Endothelial cell of umbilical vein (primary cell): ENCODE data around the gene CDCA5. TPM values are rescaled to one million over a fixed set of nuclear protein-coding genes. Genes with fewer than 3 reads are reported as not detected.

ENCODE experiments used
- BruUV-seq: library from RNA; stranded (reverse); fragments of 400-500 nt; replicated peaks from 2 replicates; lab custom pipeline; 2021; lab: Mats Ljungman, UMichigan
- CTCF ChIA-PET: fragments of 300-600, 350-600 bp; sonication (Branson Sonifier 250); formaldehyde crosslinking; loops from one replicate; lab custom pipeline; 2021; ENCODE audit warnings: antibody characterized with exemption, inconsistent platforms; lab: Charles Lee
- POLR2A ChIA-PET: fragments of 300-600, 350-600 bp; sonication (Branson Sonifier 250); formaldehyde crosslinking; loops from one replicate; lab custom pipeline; 2021; ENCODE audit warnings: antibody characterized with exemption, inconsistent platforms; lab: Charles Lee
- DNase-seq: peaks from one replicate; pipeline ENCODE4 v3.0.0-alpha.2; 2011; ENCODE audit warnings: low read depth, low spot score
- FAIRE-seq: peaks from 2 replicates; lab custom pipeline; 2011; peaks lifted over from hg19 to GRCh38; lab: Jason Lieb, UNC
- H2AFZ ChIP-seq: 2 replicates; pipeline ENCODE4 v1.6.0; 2012; ENCODE audit warnings: low read depth, low read length, control low read depth, inconsistent platforms
- H3K27ac ChIP-seq: 2 replicates; pipeline ENCODE4 v1.5.1; 2011; ENCODE audit warnings: low read depth, mild to moderate bottlenecking, control low read depth, low read length, moderate library complexity; ENCODE audit not compliant: insufficient read depth
- H3K27me3 ChIP-seq, 2 experiments: 2 replicates each; pipeline versions ENCODE4 v1.6.0 to v1.6.1; 2011; ENCODE audit warnings: low read length in 2 of 2, mixed read lengths in 1 of 2; ENCODE audit not compliant: control insufficient read depth in 2 of 2, insufficient read depth in 2 of 2
- H3K36me3 ChIP-seq, 2 experiments: 2 replicates in 1 of 2; 3 replicates in 1 of 2; pipeline ENCODE4 v1.5.1; 2011; ENCODE audit warnings: low read length in 2 of 2, mild to moderate bottlenecking in 1 of 2, moderate library complexity in 1 of 2; ENCODE audit not compliant: control insufficient read depth in 2 of 2, insufficient read depth in 2 of 2; ENCODE audit errors: extremely low read depth in 1 of 2
- H3K4me1 ChIP-seq: 3 replicates; pipeline ENCODE4 v1.5.1; 2011; ENCODE audit warnings: mild to moderate bottlenecking, low read length; ENCODE audit not compliant: control insufficient read depth, insufficient read depth; ENCODE audit errors: extremely low read depth
- H3K4me2 ChIP-seq: 2 replicates; pipeline ENCODE4 v1.6.1; 2011; ENCODE audit warnings: low read length, control low read depth, mixed read lengths; ENCODE audit not compliant: insufficient read depth
- H3K4me3 ChIP-seq, 3 experiments: fragments of 200-600 bp in 1 of 3; sonication (generic), shearing (Covaris generic) in 1 of 3; replicated peaks in 1 of 3; 2 replicates each; pipeline ENCODE4 v1.5.1; 2011 to 2016; ENCODE audit warnings: control low read depth in 3 of 3, low read length in 3 of 3, mild to moderate bottlenecking in 2 of 3, inconsistent platforms in 1 of 3, low read depth in 1 of 3, moderate library complexity in 1 of 3; ENCODE audit not compliant: insufficient read depth in 1 of 3
- H3K79me2 ChIP-seq: 2 replicates; pipeline ENCODE4 v1.6.0; 2012; ENCODE audit warnings: low read length, inconsistent platforms; ENCODE audit not compliant: control insufficient read depth, insufficient read depth
- H3K9ac ChIP-seq: replicated peaks from 2 replicates; pipeline ENCODE3; 2011; ENCODE audit warnings: low read length, control low read depth; ENCODE audit not compliant: insufficient read depth; ENCODE audit errors: extremely low read depth
- H3K9me1 ChIP-seq: replicated peaks from 3 replicates; pipeline ENCODE4 v1.6.0; 2011; ENCODE audit warnings: mild to moderate bottlenecking, low read length; ENCODE audit not compliant: control insufficient read depth, insufficient read depth; ENCODE audit errors: extremely low read depth
- H3K9me3 ChIP-seq: replicated peaks from 2 replicates; pipeline ENCODE4 v1.5.1; 2012; ENCODE audit warnings: low read length, inconsistent platforms; ENCODE audit not compliant: control insufficient read depth, insufficient read depth
- H4K20me1 ChIP-seq: replicated peaks from 2 replicates; pipeline ENCODE3; 2011; ENCODE audit warnings: mild to moderate bottlenecking, low read length; ENCODE audit not compliant: control insufficient read depth, insufficient read depth; ENCODE audit errors: extremely low read depth
- EZH2 ChIP-seq: IDR thresholded peaks from 2 replicates; pipeline ENCODE4 v1.6.1; 2012; ENCODE audit warnings: borderline replicate concordance, low read depth, mild to moderate bottlenecking, moderate library complexity, low read length, inconsistent platforms; ENCODE audit not compliant: severe bottlenecking
- FOS ChIP-seq: IDR thresholded peaks from 2 replicates; pipeline ENCODE4 v1.6.1; 2011; ENCODE audit warnings: mild to moderate bottlenecking, low read length, moderate library complexity, borderline replicate concordance; ENCODE audit not compliant: insufficient read depth
- GATA2 ChIP-seq: IDR thresholded peaks from 2 replicates; pipeline ENCODE4 v1.7.0; 2011; ENCODE audit warnings: low read depth, mild to moderate bottlenecking, moderate library complexity, mixed read lengths, low read length; ENCODE audit not compliant: insufficient read length, insufficient read depth
- JUN ChIP-seq: IDR thresholded peaks from 2 replicates; pipeline ENCODE4 v1.6.1; 2011; ENCODE audit warnings: borderline replicate concordance, low read depth; ENCODE audit not compliant: insufficient read length, insufficient read depth
- MAX ChIP-seq: IDR thresholded peaks from 2 replicates; pipeline ENCODE4 v1.6.1; 2011; ENCODE audit not compliant: insufficient read depth, insufficient read length
- MYC ChIP-seq: IDR thresholded peaks from one replicate; pipeline ENCODE4 v1.6.1; 2011; ENCODE audit warnings: mild to moderate bottlenecking, low read depth, low read length
- POLR2A ChIP-seq: IDR thresholded peaks from 2 replicates; pipeline ENCODE4 v1.6.1; 2012; ENCODE audit warnings: low read depth, mild to moderate bottlenecking, control low read depth, low read length
- POLR2AphosphoS5 ChIP-seq: IDR thresholded peaks from 2 replicates; pipeline ENCODE4 v1.6.1; 2012; ENCODE audit warnings: low read depth, mild to moderate bottlenecking, control low read depth, low read length, moderate library complexity; ENCODE audit not compliant: insufficient read depth
- dilution Hi-C: fragments of 300-500 bp; cut with MboI; formaldehyde crosslinking; loops from one replicate; pipeline ENCODE4 v1.15.0; 2019; ENCODE audit warnings: low sequenced_read_pairs; ENCODE audit not compliant: extremely low pct_ligation_motif_present
- intact Hi-C: fragments of 100-400 bp; cut with micrococcal nuclease; formaldehyde crosslinking; loops from one replicate; pipeline ENCODE4 v1.10.0; 2022
- polyA plus RNA-seq, 4 experiments: library from polyadenylated mRNA; depleted of rRNA in 3 of 4; stranded (reverse) in 3 of 4; unstranded in 1 of 4; fragments of >200 nt; gene quantifications; 2 replicates each; pipeline versions ENCODE4 v1.2.1 to v1.2.3, GENCODE V29; 2011 to 2012; ENCODE audit warnings: missing spikeins in 1 of 4
- total RNA-seq: library from RNA; stranded (reverse); gene quantifications from 2 replicates; pipeline ENCODE4 v1.2.3, GENCODE V29; 2021
- TF ChIP-seq, protein P1 (sequence below), 2 donors: IDR thresholded peaks; 1 replicate in 1 of 2; 2 replicates in 1 of 2; pipeline ENCODE4 v1.5.1; 2011; ENCODE audit warnings: low read length in 2 of 2, mild to moderate bottlenecking in 2 of 2, moderate library complexity in 2 of 2, control low read depth in 1 of 2, inconsistent platforms in 1 of 2, low read depth in 1 of 2; ENCODE audit not compliant: insufficient read depth in 1 of 2; ENCODE audit errors: extremely low read depth in 1 of 2

The CDCA5 gene
- total and polyA plus RNA-seq, 2 donors (not counting 3 experiments of a cell fraction or from before 2014, with no cell fraction given): 16.4 to 35.7 TPM

GRCh38 chr11:65089621-65090020 is 5.8 kb upstream of the CDCA5 start:
- H3K4me1 ChIP-seq: peaks cover 8% of the 10 kb centered on the region
- H3K9ac ChIP-seq: no peak overlapping the region
- FAIRE-seq (no peak), DNase-seq (no peak)
- H3K9me1 ChIP-seq: no peaks in the 10 kb centered on the region
- CTCF ChIA-PET: interaction anchor here (1.0 kb wide), 1 partner anchor 14 kb away, joined by 3 read pairs; no protein-coding TSS in a partner anchor
- no peak overlapping the region for H3K4me3 ChIP-seq
- no peak overlapping the region for H2AFZ ChIP-seq
- no peaks in the 10 kb centered on the region for H3K27me3 ChIP-seq
- H4K20me1 ChIP-seq: no peaks in the 10 kb centered on the region
- H3K36me3 ChIP-seq: peaks cover 5 to 28% of the 10 kb centered on the region in 2 experiments
- no peak for TF ChIP-seq JUN
- no peak for TF ChIP-seq EZH2
- TF ChIP-seq POLR2AphosphoS5: no peak
- dilution Hi-C loops (no loop called here), intact Hi-C loops (no loop called here)
- no TSS peak for BruUV-seq
- peaks cover 7% of the 10 kb centered on the region for H3K79me2 ChIP-seq
- H3K4me2 ChIP-seq: no peak overlapping the region
- no peak overlapping the region for H3K27ac ChIP-seq
- no peaks in the 10 kb centered on the region for H3K9me3 ChIP-seq
- POLR2A ChIA-PET: no interaction called here

- Histone ChIP-seq H3K9me3 (no peaks in the 10 kb centered on the region), H3K9me1 (no peaks in the 10 kb centered on the region), H3K4me2 (no peak overlapping the region), H2AFZ (no peak overlapping the region), H3K36me3 (peaks cover 5 to 28% of the 10 kb centered on the region in 2 experiments), H3K9ac (no peak overlapping the region), H3K4me1 (peaks cover 14% of the 10 kb centered on the region), H3K27ac (no peak overlapping the region), H4K20me1 (no peaks in the 10 kb centered on the region), H3K4me3 (no peak overlapping the region), H3K27me3 (no peaks in the 10 kb centered on the region), H3K79me2 (peaks cover 19% of the 10 kb centered on the region)
- no peak for TF ChIP-seq FOS
- TF ChIP-seq, protein P1, sequence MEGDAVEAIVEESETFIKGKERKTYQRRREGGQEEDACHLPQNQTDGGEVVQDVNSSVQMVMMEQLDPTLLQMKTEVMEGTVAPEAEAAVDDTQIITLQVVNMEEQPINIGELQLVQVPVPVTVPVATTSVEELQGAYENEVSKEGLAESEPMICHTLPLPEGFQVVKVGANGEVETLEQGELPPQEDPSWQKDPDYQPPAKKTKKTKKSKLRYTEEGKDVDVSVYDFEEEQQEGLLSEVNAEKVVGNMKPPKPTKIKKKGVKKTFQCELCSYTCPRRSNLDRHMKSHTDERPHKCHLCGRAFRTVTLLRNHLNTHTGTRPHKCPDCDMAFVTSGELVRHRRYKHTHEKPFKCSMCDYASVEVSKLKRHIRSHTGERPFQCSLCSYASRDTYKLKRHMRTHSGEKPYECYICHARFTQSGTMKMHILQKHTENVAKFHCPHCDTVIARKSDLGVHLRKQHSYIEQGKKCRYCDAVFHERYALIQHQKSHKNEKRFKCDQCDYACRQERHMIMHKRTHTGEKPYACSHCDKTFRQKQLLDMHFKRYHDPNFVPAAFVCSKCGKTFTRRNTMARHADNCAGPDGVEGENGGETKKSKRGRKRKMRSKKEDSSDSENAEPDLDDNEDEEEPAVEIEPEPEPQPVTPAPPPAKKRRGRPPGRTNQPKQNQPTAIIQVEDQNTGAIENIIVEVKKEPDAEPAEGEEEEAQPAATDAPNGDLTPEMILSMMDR (IDR thresholded peaks at IDR 0.05; ENCODE audit: extremely low read depth in 1 of 2, insufficient read depth in 1 of 2, low read depth in 1 of 2, low read length in 2 of 2): no peak
- TF ChIP-seq MYC: no peak
- no peak for TF ChIP-seq POLR2AphosphoS5
- TF ChIP-seq GATA2: no peak
- TF ChIP-seq JUN: no peak
- TF ChIP-seq POLR2A: no peak
- TF ChIP-seq MAX: no peak
- TF ChIP-seq EZH2: no peak
- ChIA-PET POLR2A (no interaction called here), CTCF (no interaction called here)
- intact Hi-C loops: no loop called here
- dilution Hi-C loops: no loop called here
- FAIRE-seq (no peak), DNase-seq (no peak)
- BruUV-seq: no TSS peak
These were observed 4.0 kb upstream of the CDCA5 start for GRCh38 chr11:65087827-65088226.
